Activated CD8-positive, alpha-beta T cell treated with anti-CD3 and anti-CD28 coated beads for 36 hours (primary cell): Measurements from ENCODE around the gene BTN3A1. TPM values are rescaled to one million over a fixed set of nuclear protein-coding genes. Genes with fewer than 3 reads are reported as not detected.
A peak's percentile ranks its signal among the peaks of the same experiment; 100 is the strongest.

ENCODE experiments used
- ATAC-seq: fragments of 200-7000 bp; cut with Tn5 transposase; one replicate; pipeline ENCODE4 v1.10.0; 2021; ENCODE audit warnings: mild to moderate bottlenecking, moderate library complexity
- CTCF ChIA-PET: fragments of 350-600 bp; sonication (Branson Sonifier 250); formaldehyde crosslinking; loops from one replicate; lab custom pipeline; 2021; ENCODE audit warnings: antibody characterized with exemption; lab: Charles Lee
- POLR2A ChIA-PET: fragments of 350-600 bp; sonication (Branson Sonifier 250); formaldehyde crosslinking; loops from one replicate; lab custom pipeline; 2021; ENCODE audit warnings: antibody characterized with exemption; lab: Charles Lee
- DNase-seq: peaks from one replicate; pipeline ENCODE4 v3.0.0-alpha.2; 2020
- H3K27ac Mint-ChIP-seq: one replicate; pipeline ENCODE4 v1.8.0; 2021; ENCODE audit warnings: mild to moderate bottlenecking, mixed read lengths
- H3K27me3 Mint-ChIP-seq: one replicate; pipeline ENCODE4 v1.8.0; 2021; ENCODE audit warnings: mixed read lengths
- H3K36me3 Mint-ChIP-seq: one replicate; pipeline ENCODE4 v1.8.0; 2021; ENCODE audit warnings: low read depth, mixed read lengths
- H3K4me1 Mint-ChIP-seq: one replicate; pipeline ENCODE4 v1.8.0; 2021; ENCODE audit warnings: low read depth, mixed read lengths
- H3K4me3 Mint-ChIP-seq: one replicate; pipeline ENCODE4 v1.8.0; 2021; ENCODE audit warnings: mild to moderate bottlenecking, moderate library complexity, mixed read lengths
- H3K9me3 Mint-ChIP-seq: one replicate; pipeline ENCODE4 v1.8.0; 2021; ENCODE audit warnings: mixed read lengths
- intact Hi-C: fragments of 100-400 bp; cut with micrococcal nuclease; formaldehyde crosslinking; loops from one replicate; pipeline ENCODE4 v1.10.0; 2022
- total RNA-seq, 2 experiments: library from RNA; stranded (reverse); gene quantifications; one replicate each; pipeline ENCODE4 v1.2.3, GENCODE V29; 2021
- TF ChIP-seq, protein P1 (sequence below): fragments of 200-600 bp; IDR thresholded peaks from one replicate; pipeline ENCODE4 v1.8.0; 2022; ENCODE audit warnings: antibody characterized with exemption, mild to moderate bottlenecking

Gene BTN3A1
- total RNA-seq, 2 experiments from 2014 or later: 32.7 to 34.0 TPM

DNA sequence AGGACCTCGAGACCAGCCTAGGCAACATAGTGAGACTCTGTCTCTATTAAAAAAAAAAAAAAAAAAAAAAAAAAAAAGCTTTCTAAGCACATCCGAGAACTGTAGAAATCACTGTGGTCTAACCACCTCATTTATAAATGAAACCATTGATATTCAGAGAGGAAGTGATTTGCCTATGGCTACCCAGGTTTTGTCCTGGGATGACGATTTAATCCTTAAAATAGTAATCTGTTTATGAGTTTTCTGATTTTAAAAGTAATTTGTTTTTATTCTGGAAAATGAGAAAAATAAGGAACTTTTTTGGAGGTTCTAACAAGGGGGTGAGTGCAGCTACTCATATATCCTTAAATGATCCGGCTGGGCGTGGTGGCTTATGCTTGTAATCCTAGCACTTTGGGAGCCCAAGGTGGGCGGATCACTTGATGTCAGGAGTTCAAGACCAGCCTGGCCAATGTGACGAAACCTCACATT, 43.5 kb upstream of the BTN3A1 start:
- DNase-seq (peak; percentile 18), ATAC-seq (no peak)
- Mint-ChIP-seq H3K4me3 (no peak overlapping the region), H3K9me3 (no peaks in the 10 kb centered on the region), H3K27ac (no peak overlapping the region), H3K27me3 (no peaks in the 10 kb centered on the region), H3K4me1 (peaks cover 33% of the 10 kb centered on the region), H3K36me3 (no peaks in the 10 kb centered on the region)
- intact Hi-C loops: no loop called here
- TF ChIP-seq, protein P1, sequence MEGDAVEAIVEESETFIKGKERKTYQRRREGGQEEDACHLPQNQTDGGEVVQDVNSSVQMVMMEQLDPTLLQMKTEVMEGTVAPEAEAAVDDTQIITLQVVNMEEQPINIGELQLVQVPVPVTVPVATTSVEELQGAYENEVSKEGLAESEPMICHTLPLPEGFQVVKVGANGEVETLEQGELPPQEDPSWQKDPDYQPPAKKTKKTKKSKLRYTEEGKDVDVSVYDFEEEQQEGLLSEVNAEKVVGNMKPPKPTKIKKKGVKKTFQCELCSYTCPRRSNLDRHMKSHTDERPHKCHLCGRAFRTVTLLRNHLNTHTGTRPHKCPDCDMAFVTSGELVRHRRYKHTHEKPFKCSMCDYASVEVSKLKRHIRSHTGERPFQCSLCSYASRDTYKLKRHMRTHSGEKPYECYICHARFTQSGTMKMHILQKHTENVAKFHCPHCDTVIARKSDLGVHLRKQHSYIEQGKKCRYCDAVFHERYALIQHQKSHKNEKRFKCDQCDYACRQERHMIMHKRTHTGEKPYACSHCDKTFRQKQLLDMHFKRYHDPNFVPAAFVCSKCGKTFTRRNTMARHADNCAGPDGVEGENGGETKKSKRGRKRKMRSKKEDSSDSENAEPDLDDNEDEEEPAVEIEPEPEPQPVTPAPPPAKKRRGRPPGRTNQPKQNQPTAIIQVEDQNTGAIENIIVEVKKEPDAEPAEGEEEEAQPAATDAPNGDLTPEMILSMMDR: no peak
- CTCF ChIA-PET: interaction anchor here (1.2 to 1.7 kb wide), 2 partner anchors 13 to 17 kb away, joined by 4 to 6 read pairs; no protein-coding TSS in a partner anchor
- POLR2A ChIA-PET: no interaction called here

GRCh38 chr6:26359765-26360164, 42.3 kb upstream of the BTN3A1 start:
- H3K4me3 Mint-ChIP-seq: no peak overlapping the region
- H3K27me3 Mint-ChIP-seq: no peaks in the 10 kb centered on the region
- H3K27ac Mint-ChIP-seq: no peak overlapping the region
- intact Hi-C loops: no loop called here
- ChIA-PET POLR2A (no interaction called here), CTCF (no interaction called here)
- ATAC-seq (no peak), DNase-seq (no peak)
- H3K4me1 Mint-ChIP-seq: peaks cover 39% of the 10 kb centered on the region
- TF ChIP-seq, protein P1: no peak
- H3K9me3 Mint-ChIP-seq: no peaks in the 10 kb centered on the region
- no peaks in the 10 kb centered on the region for H3K36me3 Mint-ChIP-seq

GRCh38 chr6:26360451-26361416, 41.3 kb upstream of the BTN3A1 start:
- POLR2A ChIA-PET: no interaction called here
- peak; percentile 32 for DNase-seq

DNA sequence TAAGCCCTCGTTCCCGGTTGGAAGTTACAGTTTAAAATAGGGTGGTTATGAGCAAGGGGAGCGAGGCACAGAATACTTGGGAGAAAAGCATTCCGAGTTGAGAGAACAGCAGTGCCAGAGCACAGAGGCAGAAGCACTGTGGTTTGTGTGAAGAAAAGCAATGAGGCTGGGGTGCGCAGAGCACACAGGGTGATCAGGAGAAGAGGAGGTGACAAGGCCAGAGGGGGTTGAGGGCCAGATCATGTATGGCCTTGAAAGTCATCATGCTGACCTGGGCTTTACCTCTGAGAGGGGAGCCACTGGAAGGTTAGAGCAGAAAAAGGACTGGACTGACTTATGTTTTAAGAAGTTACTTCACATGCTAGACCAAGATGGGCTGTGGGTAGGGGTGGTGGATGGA, 40.5 kb upstream of the BTN3A1 start:
- DNase-seq: no peak
- no peak overlapping the region for H3K4me3 Mint-ChIP-seq
- CTCF ChIA-PET: interaction anchor here (1.5 kb wide), 1 partner anchor 234 kb away, joined by 4 read pairs; no protein-coding TSS in a partner anchor
- POLR2A ChIA-PET: interaction anchor here (1.2 kb wide), 1 partner anchor 9 kb away, joined by 3 read pairs; no protein-coding TSS in a partner anchor
- H3K27ac Mint-ChIP-seq: peak overlapping the region; percentile 89
- peaks cover 40% of the 10 kb centered on the region for H3K4me1 Mint-ChIP-seq
- no peaks in the 10 kb centered on the region for H3K36me3 Mint-ChIP-seq
- H3K9me3 Mint-ChIP-seq: no peaks in the 10 kb centered on the region
- TF ChIP-seq, protein P1: no peak
- no peaks in the 10 kb centered on the region for H3K27me3 Mint-ChIP-seq
- intact Hi-C loops: no loop called here
- ATAC-seq: no peak

More at GRCh38 chr6:26360451-26361416, 41.3 kb upstream of the BTN3A1 start:
- Mint-ChIP-seq H3K27me3 (no peaks in the 10 kb centered on the region), H3K4me1 (peaks cover 39% of the 10 kb centered on the region), H3K36me3 (no peaks in the 10 kb centered on the region), H3K27ac (peak overlapping the region; percentile 89), H3K4me3 (peak overlapping the region; percentile 55), H3K9me3 (no peaks in the 10 kb centered on the region)
- intact Hi-C loops: no loop called here
- CTCF ChIA-PET: no interaction called here
- peak; percentile 13 for ATAC-seq
- TF ChIP-seq, protein P1: no peak
